Peyer's patch (tissue), 4 donors: ENCODE measurements around the gene NRAP. TPM values are rescaled to one million over a fixed set of nuclear protein-coding genes. Genes with fewer than 3 reads are reported as not detected.

Experiments
- DNase-seq, 3 donors: peaks; one replicate each; pipeline ENCODE4 v3.0.0-alpha.2; 2017 to 2019
- H3K27ac ChIP-seq, 4 donors: fragments of 200-600 bp; sonication (generic); one replicate each; pipeline ENCODE4 v1.5.1; 2016 to 2019
- H3K27me3 ChIP-seq, 2 donors: fragments of 200-600 bp; sonication (generic); one replicate each; pipeline ENCODE4 v1.5.1; 2019
- H3K36me3 ChIP-seq, 3 donors: fragments of 200-600 bp; sonication (generic); one replicate each; pipeline ENCODE4 v1.5.1; 2016 to 2019
- H3K4me1 ChIP-seq, 4 donors: fragments of 200-600 bp; sonication (generic); one replicate each; pipeline ENCODE4 v1.5.1; 2016 to 2019
- H3K4me3 ChIP-seq, 4 donors: fragments of 200-600 bp; sonication (generic); 1 replicate in 3 of 4; 2 replicates in 1 of 4; pipeline ENCODE4 v1.5.1; 2016 to 2019; ENCODE audit warnings: mild to moderate bottlenecking in 1 of 4
- H3K9me3 ChIP-seq, 4 donors: fragments of 200-600 bp; sonication (generic); one replicate each; pipeline ENCODE4 v1.5.1; 2016 to 2019; ENCODE audit warnings: mild to moderate bottlenecking in 1 of 4
- POLR2A ChIP-seq, 2 donors: fragments of 450-650 bp; IDR thresholded peaks; one replicate each; pipeline ENCODE4 v1.5.1; 2017; ENCODE audit warnings: antibody characterized with exemption in 2 of 2, mild to moderate bottlenecking in 2 of 2, moderate library complexity in 2 of 2
- total RNA-seq, 4 donors: library from RNA; depleted of rRNA; stranded (reverse); fragments of >200 nt; gene quantifications; one replicate each; pipeline ENCODE4 v1.1.0, GENCODE V29; 2016
- TF ChIP-seq, protein P1 (sequence below), 6 experiments: fragments of 450-650 bp in 4 of 6; fragments of 200-600 bp in 2 of 6; sonication (generic) in 1 of 6; IDR thresholded peaks; one replicate each; pipeline ENCODE4 v1.5.1; 2017 to 2019; ENCODE audit warnings: antibody characterized with exemption in 6 of 6, mild to moderate bottlenecking in 3 of 6, moderate library complexity in 1 of 6

The NRAP gene
- total RNA-seq, 4 donors from 2014 or later, result not detected

DNA sequence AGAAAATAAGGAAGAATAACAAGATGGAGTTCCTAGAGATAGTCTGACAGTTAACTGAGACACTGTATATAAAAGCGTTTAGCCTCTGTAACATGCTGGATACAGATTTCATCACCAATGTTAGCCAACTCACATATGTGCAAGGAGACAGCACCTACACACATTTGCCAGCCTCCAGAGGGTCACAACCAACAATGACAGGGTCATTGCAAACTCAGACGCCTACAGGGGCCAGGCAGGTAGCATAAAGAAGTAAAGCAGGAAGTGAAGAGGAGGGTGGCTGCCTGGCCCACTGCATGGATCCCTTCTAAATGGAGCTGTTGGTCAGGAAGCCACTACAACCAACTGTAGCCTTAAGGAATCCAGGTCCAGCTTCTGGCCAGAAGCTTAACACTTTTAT is 50.4 kb downstream of the NRAP start:
- Histone ChIP-seq H3K9me3 (no peaks in the 10 kb centered on the region), H3K27ac (no peak overlapping the region), H3K4me3 (no peak overlapping the region), H3K36me3 (no peaks in the 10 kb centered on the region), H3K4me1 (no peaks in the 10 kb centered on the region), H3K27me3 (no peaks in the 10 kb centered on the region)
- TF ChIP-seq, protein P1, sequence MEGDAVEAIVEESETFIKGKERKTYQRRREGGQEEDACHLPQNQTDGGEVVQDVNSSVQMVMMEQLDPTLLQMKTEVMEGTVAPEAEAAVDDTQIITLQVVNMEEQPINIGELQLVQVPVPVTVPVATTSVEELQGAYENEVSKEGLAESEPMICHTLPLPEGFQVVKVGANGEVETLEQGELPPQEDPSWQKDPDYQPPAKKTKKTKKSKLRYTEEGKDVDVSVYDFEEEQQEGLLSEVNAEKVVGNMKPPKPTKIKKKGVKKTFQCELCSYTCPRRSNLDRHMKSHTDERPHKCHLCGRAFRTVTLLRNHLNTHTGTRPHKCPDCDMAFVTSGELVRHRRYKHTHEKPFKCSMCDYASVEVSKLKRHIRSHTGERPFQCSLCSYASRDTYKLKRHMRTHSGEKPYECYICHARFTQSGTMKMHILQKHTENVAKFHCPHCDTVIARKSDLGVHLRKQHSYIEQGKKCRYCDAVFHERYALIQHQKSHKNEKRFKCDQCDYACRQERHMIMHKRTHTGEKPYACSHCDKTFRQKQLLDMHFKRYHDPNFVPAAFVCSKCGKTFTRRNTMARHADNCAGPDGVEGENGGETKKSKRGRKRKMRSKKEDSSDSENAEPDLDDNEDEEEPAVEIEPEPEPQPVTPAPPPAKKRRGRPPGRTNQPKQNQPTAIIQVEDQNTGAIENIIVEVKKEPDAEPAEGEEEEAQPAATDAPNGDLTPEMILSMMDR (IDR thresholded peaks at IDR 0.05), result no peak
- no peak for TF ChIP-seq POLR2A (IDR thresholded peaks at IDR 0.05)
- no peak for DNase-seq

DNA sequence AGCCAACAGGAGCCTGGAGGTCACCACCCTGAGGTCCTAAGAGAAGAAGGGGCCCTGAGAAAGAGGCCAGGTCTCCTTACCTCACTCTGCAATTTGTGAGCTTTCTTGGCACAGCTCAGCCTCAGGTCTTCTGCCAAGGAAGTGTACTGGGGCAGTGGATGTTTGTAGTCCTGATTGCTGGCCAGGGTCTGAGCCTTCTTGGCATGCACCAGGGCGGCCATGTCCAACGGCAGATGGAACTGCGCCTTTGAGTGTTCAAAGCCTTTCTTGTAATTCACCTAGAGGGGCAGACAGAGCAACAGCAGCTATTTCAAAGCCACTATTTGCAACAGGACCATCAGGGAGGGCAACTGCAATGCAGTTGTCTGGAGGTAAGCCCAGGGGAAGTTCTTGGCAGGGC is 51.7 kb downstream of the NRAP start:
- TF ChIP-seq, protein P1 (IDR thresholded peaks at IDR 0.05), result no peak
- TF ChIP-seq POLR2A (IDR thresholded peaks at IDR 0.05), result no peak
- Histone ChIP-seq H3K9me3 (no peaks in the 10 kb centered on the region), H3K36me3 (no peaks in the 10 kb centered on the region), H3K27ac (no peak overlapping the region), H3K4me3 (no peak overlapping the region), H3K27me3 (no peaks in the 10 kb centered on the region), H3K4me1 (no peaks in the 10 kb centered on the region)
- DNase-seq, result no peak

DNA sequence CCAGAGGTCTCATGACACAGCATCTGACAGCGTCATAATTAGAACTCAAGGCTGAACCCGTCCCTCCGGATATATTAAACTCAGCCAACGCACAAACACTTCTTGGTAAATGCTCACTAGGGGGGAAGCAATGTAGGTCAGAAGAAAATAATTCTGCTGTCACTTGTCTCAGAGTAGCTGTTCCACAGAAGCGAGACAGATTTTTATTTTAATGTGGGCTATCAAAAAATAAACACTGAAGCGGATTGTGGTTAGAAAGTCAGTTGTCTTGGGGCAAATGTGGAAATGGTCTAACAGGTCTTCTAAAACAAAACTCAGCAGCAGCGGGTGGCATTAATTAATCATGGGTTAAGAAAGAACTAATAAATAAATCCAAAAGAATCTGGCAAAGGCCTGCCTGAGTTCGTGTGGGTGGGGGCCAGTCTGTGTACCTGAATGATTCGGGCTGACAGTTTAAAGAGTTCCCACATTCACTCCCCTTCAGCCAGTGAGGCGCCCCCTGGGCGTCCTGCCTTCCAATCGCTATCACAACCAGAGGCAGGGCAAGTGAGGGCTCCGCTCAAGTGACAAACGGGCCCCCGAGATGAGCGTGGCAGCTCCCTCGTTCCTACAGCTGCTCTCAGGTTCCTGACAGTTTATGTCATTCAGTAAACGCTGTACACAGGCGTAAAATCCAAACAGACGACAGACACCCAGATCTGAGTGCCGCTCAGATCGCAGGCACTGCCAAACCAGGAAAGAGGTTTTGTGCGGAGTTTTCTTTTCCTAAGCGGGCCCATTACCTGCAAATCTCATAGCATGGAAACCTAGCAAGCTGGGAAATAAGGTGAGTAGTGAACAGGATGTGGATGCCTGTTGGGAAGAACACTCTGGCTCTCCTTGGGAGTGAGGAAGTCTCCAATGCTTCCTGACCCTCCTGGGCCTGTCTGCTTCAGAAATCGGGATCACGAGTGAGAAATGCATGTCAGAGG is 52.9 kb downstream of the NRAP start:
- Histone ChIP-seq H3K4me3 (no peak overlapping the region), H3K27ac (no peak overlapping the region), H3K9me3 (no peaks in the 10 kb centered on the region), H3K27me3 (no peaks in the 10 kb centered on the region), H3K36me3 (no peaks in the 10 kb centered on the region), H3K4me1 (no peaks in the 10 kb centered on the region)
- DNase-seq, result no peak
- TF ChIP-seq, protein P1 (IDR thresholded peaks at IDR 0.05), result no peak
- TF ChIP-seq POLR2A (IDR thresholded peaks at IDR 0.05), result no peak

DNA sequence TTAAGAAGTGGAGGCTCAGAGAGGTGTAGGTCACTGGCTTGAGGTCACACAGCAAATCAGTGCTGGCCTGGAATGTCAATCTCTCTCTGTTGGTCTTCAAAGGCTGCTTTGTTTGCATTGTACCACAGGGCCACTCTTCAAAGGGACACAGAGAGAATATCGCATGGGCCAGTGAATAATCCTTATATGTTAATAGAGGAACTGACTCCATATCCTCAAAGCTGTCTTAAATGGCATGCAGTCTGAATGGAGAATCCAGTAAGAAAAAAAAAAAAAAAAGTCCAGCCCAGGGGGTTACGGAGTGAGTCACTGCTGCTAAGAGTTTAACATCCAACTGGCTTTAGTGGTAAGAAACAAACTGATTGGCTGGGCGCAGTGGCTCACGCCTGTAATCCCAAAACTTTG is 54.1 kb downstream of the NRAP start:
- Histone ChIP-seq H3K9me3 (no peaks in the 10 kb centered on the region), H3K27me3 (no peaks in the 10 kb centered on the region), H3K27ac (no peak overlapping the region), H3K4me3 (no peak overlapping the region), H3K4me1 (no peaks in the 10 kb centered on the region), H3K36me3 (no peaks in the 10 kb centered on the region)
- no peak for DNase-seq
- TF ChIP-seq POLR2A (IDR thresholded peaks at IDR 0.05), result no peak
- TF ChIP-seq, protein P1 (IDR thresholded peaks at IDR 0.05), result no peak

DNA sequence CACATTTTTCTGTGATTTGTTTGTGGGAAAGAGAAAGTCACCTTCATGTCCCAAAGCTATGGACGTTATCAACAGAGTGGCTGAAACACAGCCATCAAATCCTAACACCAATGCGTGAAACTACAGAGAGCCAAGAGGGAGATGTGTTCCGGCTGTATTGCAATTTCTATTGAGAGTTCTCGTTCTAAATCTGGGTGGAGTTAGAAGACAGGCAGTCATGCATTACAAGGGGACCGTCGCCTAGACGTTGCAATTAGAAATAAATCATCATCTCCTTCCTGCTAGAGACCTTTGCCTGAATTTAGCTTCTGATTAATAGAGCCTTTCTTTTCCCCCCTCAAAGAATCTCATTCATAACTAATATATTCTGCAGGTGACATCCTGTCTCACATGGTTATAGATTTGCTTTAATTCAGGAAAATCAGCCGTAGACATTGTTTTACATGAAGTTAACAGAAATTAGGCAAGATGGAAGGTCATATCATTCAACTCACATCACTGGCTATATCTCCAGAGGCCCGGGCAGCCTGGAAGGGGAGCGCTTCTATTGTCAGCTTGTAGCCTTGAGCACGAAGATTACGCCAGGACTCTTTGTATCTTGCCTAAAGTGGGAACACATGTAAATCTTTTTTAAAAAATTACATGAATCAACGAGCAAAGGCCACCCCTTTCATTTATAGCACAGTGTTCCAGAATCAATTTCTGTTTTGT is 58.4 kb downstream of the NRAP start:
- TF ChIP-seq POLR2A (IDR thresholded peaks at IDR 0.05), result no peak
- TF ChIP-seq, protein P1 (IDR thresholded peaks at IDR 0.05), result no peak
- Histone ChIP-seq H3K4me1 (no peaks in the 10 kb centered on the region), H3K36me3 (no peaks in the 10 kb centered on the region), H3K9me3 (no peaks in the 10 kb centered on the region), H3K27me3 (no peaks in the 10 kb centered on the region), H3K4me3 (no peak overlapping the region), H3K27ac (no peak overlapping the region)
- no peak for DNase-seq
